ENCODE results near the gene TIMM44. TPM values are rescaled to one million over a fixed set of nuclear protein-coding genes. Genes with fewer than 3 reads are reported as not detected.
A peak's percentile ranks its signal among the peaks of the same experiment; 100 is the strongest.

The TIMM44 gene
- total and polyA plus RNA-seq, 2 experiments from 2014 or later: 52.0 to 92.4 TPM

DNA sequence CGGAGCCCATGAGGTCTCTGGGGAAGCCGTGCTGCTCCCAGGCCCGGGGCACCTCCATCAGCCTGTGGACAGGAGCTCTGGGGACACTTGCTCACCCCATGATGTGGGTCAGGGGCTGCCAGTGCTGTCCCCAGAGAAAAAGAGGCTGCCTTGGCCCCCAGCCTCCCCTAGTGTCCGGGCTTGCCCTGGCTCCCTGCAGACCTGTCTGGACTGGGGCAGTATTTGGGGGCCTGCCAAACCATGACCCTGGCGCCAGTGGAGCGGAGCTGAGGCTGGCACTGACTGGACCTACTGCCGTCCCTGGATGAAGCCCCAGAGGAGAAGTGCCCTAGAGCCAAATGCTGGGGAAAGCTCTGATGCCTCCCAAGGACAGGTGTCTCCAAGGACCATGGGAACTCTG lies 31.6 kb upstream of the TIMM44 start:
- Histone ChIP-seq H3K4me1 (ENCODE audit: low read depth) (no peaks in the 10 kb centered on the region), H3K27me3 (no peaks in the 10 kb centered on the region), H3K9me3 (ENCODE audit: low read depth) (no peaks in the 10 kb centered on the region), H3K4me3 (no peak overlapping the region), H3K27ac (no peak overlapping the region), H3K36me3 (peaks cover 32% of the 10 kb centered on the region)
- no peak for DNase-seq (ENCODE audit: low read depth in 1 of 2, low spot score in 1 of 2)
- no peak for TF ChIP-seq CTCF (IDR thresholded peaks at IDR 0.05; ENCODE audit: low read depth, low read length)

GRCh38 chr19:7973883-7974282 lies 30.4 kb upstream of the TIMM44 start:
- no peak for TF ChIP-seq CTCF (IDR thresholded peaks at IDR 0.05; ENCODE audit: low read depth, low read length)
- no peak overlapping the region for H3K27ac ChIP-seq
- no peak for DNase-seq (ENCODE audit: low read depth in 1 of 2, low spot score in 1 of 2)
- no peaks in the 10 kb centered on the region for H3K4me1 ChIP-seq (ENCODE audit: low read depth)
- no peaks in the 10 kb centered on the region for H3K9me3 ChIP-seq (ENCODE audit: low read depth)
- no peak overlapping the region for H3K4me3 ChIP-seq
- no peaks in the 10 kb centered on the region for H3K27me3 ChIP-seq
- peaks cover 27% of the 10 kb centered on the region for H3K36me3 ChIP-seq

GRCh38 chr19:7971553-7972520 lies 28.4 kb upstream of the TIMM44 start:
- H3K36me3 ChIP-seq: peaks cover 25% of the 10 kb centered on the region
- H3K27ac ChIP-seq: peak overlapping the region; percentile 17
- no peak overlapping the region for H3K4me3 ChIP-seq
- H3K4me1 ChIP-seq (ENCODE audit: low read depth): no peaks in the 10 kb centered on the region
- no peak for TF ChIP-seq CTCF (IDR thresholded peaks at IDR 0.05; ENCODE audit: low read depth, low read length)
- H3K27me3 ChIP-seq: no peaks in the 10 kb centered on the region
- no peak for DNase-seq (ENCODE audit: low read depth in 1 of 2, low spot score in 1 of 2)
- no peaks in the 10 kb centered on the region for H3K9me3 ChIP-seq (ENCODE audit: low read depth)

GRCh38 chr19:7970716-7971448 lies 27.4 kb upstream of the TIMM44 start:
- TF ChIP-seq CTCF (IDR thresholded peaks at IDR 0.05; ENCODE audit: low read depth, low read length): peak; percentile 86
- H3K4me3 ChIP-seq: no peak overlapping the region
- H3K27me3 ChIP-seq: no peaks in the 10 kb centered on the region
- peak; percentile 59 to 71 for DNase-seq (ENCODE audit: low read depth in 1 of 2, low spot score in 1 of 2)
- no peaks in the 10 kb centered on the region for H3K9me3 ChIP-seq (ENCODE audit: low read depth)
- H3K4me1 ChIP-seq (ENCODE audit: low read depth): no peaks in the 10 kb centered on the region
- peaks cover 31% of the 10 kb centered on the region for H3K36me3 ChIP-seq
- peak overlapping the region; percentile 17 for H3K27ac ChIP-seq

DNA sequence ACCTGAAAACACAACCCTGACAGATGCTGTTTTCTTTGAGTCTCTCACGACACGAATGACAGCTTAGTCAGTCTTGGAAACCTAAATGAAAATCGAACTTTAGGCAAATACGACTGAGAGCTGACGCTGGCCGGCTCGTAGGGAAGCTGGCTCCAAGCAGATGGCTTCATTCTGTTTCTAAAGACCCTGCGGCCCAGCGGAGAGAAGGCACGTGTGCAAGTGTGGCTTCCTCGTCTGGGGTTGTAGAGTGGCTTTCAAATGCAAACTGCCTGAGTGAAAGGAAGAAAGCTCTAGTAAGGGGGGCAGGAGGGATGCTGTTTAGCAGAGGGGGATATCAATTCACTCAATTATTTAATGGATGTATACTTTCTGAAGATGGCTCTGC lies 26.1 kb upstream of the TIMM44 start:
- no peaks in the 10 kb centered on the region for H3K9me3 ChIP-seq (ENCODE audit: low read depth)
- H3K4me1 ChIP-seq (ENCODE audit: low read depth): no peaks in the 10 kb centered on the region
- peaks cover 37% of the 10 kb centered on the region for H3K36me3 ChIP-seq
- H3K4me3 ChIP-seq: no peak overlapping the region
- DNase-seq (ENCODE audit: low read depth in 1 of 2, low spot score in 1 of 2): no peak
- no peaks in the 10 kb centered on the region for H3K27me3 ChIP-seq
- TF ChIP-seq CTCF (IDR thresholded peaks at IDR 0.05; ENCODE audit: low read depth, low read length): no peak
- H3K27ac ChIP-seq: no peak overlapping the region

All from cardiac muscle cell (in vitro differentiated cells and primary cell).